Measurements from ENCODE around the gene PIM1.
"Not testable (repeated sequence)": the region's sequence is repeated elsewhere in the genome, so short reads cannot be mapped to it uniquely, and the experiment has no call there.

PIM1 gene

DNA sequence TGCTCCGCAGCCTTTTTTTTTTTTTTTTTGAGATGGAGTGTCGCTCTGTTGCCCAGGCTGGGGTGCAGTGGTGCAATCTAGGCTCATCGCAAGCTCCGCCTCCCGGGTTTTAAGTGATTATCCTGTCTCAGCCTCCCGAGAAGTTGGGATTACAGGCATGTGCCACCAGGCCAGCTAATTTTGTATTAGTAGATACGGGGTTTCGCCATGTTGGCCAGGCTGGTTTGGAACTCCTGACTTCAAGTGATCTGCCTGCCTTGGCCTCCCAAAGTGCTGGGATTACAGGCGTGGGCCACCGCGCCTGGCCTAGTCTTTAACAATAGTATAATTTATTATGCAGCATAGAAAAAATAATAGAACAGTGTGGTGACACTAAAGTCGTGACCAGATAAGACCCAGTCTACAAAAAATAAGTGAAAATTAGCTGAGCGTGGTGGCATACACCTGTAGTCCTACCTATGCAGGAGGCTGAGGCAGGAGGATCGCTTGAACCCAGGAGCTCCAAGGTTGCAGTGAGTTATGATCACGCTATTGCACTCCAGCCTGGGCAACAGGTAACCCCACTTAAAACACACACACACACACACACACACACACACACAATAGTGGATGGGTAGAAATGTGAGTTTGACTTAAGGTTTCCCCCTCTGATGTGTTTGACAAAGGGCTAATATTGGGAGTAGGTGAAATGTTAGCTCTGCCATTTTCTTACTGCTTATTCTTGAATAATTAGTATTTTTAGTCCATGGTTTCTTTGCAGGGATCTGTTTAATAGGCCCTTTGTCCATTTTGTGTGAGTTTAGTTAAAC lies 6.5 kb downstream of the PIM1 start:
- POLR2A ChIA-PET = interaction anchor here (0.9 to 1.6 kb wide), 6 partner anchors 11 to 154 kb away, joined by 3 to 5 read pairs (median 3); no protein-coding TSS in a partner anchor
- TF ChIP-seq, protein P1, sequence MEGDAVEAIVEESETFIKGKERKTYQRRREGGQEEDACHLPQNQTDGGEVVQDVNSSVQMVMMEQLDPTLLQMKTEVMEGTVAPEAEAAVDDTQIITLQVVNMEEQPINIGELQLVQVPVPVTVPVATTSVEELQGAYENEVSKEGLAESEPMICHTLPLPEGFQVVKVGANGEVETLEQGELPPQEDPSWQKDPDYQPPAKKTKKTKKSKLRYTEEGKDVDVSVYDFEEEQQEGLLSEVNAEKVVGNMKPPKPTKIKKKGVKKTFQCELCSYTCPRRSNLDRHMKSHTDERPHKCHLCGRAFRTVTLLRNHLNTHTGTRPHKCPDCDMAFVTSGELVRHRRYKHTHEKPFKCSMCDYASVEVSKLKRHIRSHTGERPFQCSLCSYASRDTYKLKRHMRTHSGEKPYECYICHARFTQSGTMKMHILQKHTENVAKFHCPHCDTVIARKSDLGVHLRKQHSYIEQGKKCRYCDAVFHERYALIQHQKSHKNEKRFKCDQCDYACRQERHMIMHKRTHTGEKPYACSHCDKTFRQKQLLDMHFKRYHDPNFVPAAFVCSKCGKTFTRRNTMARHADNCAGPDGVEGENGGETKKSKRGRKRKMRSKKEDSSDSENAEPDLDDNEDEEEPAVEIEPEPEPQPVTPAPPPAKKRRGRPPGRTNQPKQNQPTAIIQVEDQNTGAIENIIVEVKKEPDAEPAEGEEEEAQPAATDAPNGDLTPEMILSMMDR (IDR thresholded peaks at IDR 0.05; ENCODE audit: insufficient read depth, low read length, missing control alignments) = no peak
- no peak overlapping the region for H3K4me3 ChIP-seq (ENCODE audit: low read depth, low read length)
- no peak for DNase-seq (ENCODE audit: low read depth, low spot score)
- CTCF ChIA-PET = interaction anchor here (0.7 to 16.6 kb wide), 6 partner anchors 11 to 152 kb away, joined by 3 to 522 read pairs (median 96); no protein-coding TSS in a partner anchor

DNA sequence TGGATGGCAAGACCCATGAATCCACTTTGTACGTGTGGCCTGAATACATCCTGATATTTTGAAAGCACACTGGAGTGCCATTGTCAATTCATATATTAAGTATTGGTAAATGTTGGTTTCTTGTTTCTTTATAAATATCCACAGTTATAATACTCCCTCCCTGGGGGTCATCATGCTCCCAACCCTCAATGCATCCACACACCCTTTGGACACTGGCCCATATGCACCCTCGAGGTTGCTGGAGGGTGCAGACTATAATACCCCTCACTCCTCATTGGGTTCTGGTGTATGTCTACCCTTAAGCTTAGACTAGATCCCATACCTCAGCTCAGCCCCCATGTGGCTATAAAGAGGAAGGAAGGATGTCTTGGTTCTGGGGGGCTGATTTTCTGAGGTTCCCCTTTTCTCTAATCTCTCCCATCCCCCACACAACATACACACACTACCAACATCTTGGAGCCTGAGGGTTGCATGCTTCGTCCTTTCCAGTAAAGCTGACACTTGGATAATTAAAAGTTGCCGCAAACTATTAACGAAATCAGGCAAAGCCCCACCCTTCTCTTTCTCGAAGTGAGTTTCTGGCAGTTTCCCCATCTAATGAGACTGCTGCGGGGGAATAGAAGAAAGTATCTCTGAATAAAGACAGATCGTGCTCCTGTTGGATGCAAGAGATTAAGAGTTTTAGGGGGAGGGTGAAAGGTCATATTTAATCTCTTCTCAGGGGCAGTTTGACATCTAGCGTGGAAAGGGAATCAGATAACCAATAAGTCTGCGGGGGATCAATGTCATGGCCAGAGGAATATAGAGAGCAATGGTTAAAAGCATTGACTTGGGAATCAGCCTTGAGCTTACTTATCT lies 7.4 kb downstream of the PIM1 start:
- H3K4me3 ChIP-seq (ENCODE audit: low read depth, low read length) = no peak overlapping the region
- no peak for DNase-seq (ENCODE audit: low read depth, low spot score)
- TF ChIP-seq, protein P1 (IDR thresholded peaks at IDR 0.05; ENCODE audit: insufficient read depth, low read length, missing control alignments) = no peak
- CTCF ChIA-PET = interaction anchor here (0.6 to 16.6 kb wide), 6 partner anchors 10 to 153 kb away, joined by 3 to 522 read pairs (median 96); no protein-coding TSS in a partner anchor
- POLR2A ChIA-PET = interaction anchor here (0.9 to 1.6 kb wide), 4 partner anchors 10 to 155 kb away, joined by 3 read pairs; no protein-coding TSS in a partner anchor

DNA sequence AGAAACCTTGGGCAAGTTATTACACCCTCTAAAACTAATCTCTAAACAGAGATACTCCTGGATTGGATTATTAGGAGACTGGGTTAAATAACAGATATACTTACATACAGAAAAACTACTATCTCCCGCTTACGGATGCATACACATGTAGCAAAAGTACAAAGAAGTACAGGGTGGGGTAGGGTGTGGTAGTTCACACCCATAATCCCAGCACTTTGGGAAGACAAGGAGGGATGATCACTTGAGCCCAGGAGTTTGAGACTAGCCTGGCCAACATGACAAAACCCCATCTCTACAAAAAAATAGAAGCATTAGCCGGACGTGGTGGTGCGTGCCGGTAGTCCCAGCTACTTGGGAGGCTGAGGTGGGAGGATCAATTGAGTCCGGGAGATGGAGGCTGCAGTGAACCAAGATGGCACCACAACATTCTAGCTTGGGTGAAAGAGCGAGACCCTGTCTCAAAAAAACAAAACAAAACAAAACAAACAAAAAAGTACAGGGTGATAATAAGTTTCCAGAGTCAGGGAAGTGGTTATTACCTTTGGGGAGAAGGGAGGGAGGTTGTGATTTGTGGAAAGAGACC lies 8.1 kb downstream of the PIM1 start:
- no peak overlapping the region for H3K4me3 ChIP-seq (ENCODE audit: low read depth, low read length)
- ChIA-PET CTCF (interaction anchor here (1.1 to 16.6 kb wide), 6 partner anchors 10 to 154 kb away, joined by 3 to 522 read pairs (median 96); no protein-coding TSS in a partner anchor), POLR2A (no interaction called here)
- TF ChIP-seq, protein P1 (IDR thresholded peaks at IDR 0.05; ENCODE audit: insufficient read depth, low read length, missing control alignments) = no peak
- no peak for DNase-seq (ENCODE audit: low read depth, low spot score)

DNA sequence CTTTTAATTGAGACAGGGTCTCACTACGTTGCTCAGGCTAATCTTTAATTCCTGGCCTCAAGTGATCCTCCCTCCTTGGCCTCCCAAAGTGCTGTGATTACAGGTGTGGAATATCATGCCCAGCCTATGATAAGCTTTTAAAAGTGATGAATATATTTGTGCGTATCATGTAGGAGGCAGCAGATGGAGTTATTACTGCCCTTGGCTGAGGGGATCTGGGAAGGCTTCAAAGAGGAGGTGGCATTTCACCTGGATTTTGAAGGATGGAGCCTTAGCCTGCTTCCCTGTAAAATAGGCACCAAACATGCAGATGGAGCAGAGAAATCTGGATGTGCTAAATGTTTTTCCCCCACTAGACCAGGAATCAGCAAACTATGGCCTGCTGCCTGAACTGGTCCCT lies 10.1 kb downstream of the PIM1 start:
- ChIA-PET POLR2A (no interaction called here), CTCF (interaction anchor here (3.7 to 16.6 kb wide), 4 partner anchors 8 to 156 kb away, joined by 26 to 522 read pairs (median 253); partner anchors contain the start of gene PIM1)
- TF ChIP-seq, protein P1 (IDR thresholded peaks at IDR 0.05; ENCODE audit: insufficient read depth, low read length, missing control alignments) = no peak
- no peak overlapping the region for H3K4me3 ChIP-seq (ENCODE audit: low read depth, low read length)
- no peak for DNase-seq (ENCODE audit: low read depth, low spot score)

GRCh38 chr6:37180610-37181009 lies 10.7 kb downstream of the PIM1 start:
- DNase-seq (ENCODE audit: low read depth, low spot score); POLR2A ChIA-PET; H3K4me3 ChIP-seq (ENCODE audit: low read depth, low read length): not testable (repeated sequence)
- CTCF ChIA-PET = interaction anchor here (3.7 to 16.6 kb wide), 4 partner anchors 9 to 156 kb away, joined by 26 to 522 read pairs (median 253); partner anchors contain the start of gene PIM1

Measured in AG04449 (cell line).